Loucy (cell line): ENCODE measurements around the gene CRY2.

Source experiments
- H2AFZ ChIP-seq: fragments of 200-600 bp; sonication (generic); 2 replicates; pipeline ENCODE4 v1.6.0; 2016; ENCODE audit warnings: antibody characterized with exemption, mild to moderate bottlenecking, low read length, moderate library complexity
- H3F3A ChIP-seq: fragments of 200-600 bp; 2 replicates; pipeline ENCODE4 v1.6.0; 2016; ENCODE audit warnings: antibody characterized with exemption, low read depth, mild to moderate bottlenecking
- H3K27me3 ChIP-seq: fragments of 200-600 bp; sonication (generic); 2 replicates; pipeline ENCODE4 v1.6.1; 2014; ENCODE audit warnings: low read length, mild to moderate bottlenecking; ENCODE audit not compliant: insufficient read depth, poor library complexity, severe bottlenecking
- H3K36me3 ChIP-seq: fragments of 200-600 bp; sonication (generic); 2 replicates; pipeline ENCODE4 v1.6.1; 2016; ENCODE audit warnings: low read length; ENCODE audit not compliant: insufficient read depth
- H3K4me1 ChIP-seq: fragments of 200-600 bp; sonication (generic); 2 replicates; pipeline ENCODE4 v1.5.1; 2014; ENCODE audit warnings: low read length, mild to moderate bottlenecking; ENCODE audit not compliant: insufficient read depth, poor library complexity, severe bottlenecking
- H3K4me2 ChIP-seq: fragments of 200-600 bp; sonication (generic); 2 replicates; pipeline ENCODE4 v1.6.0; 2014; ENCODE audit warnings: antibody characterized with exemption, low read length, low read depth, mild to moderate bottlenecking; ENCODE audit not compliant: poor library complexity, severe bottlenecking
- H3K4me3 ChIP-seq: fragments of 200-600 bp; sonication (generic); 2 replicates; pipeline ENCODE4 v1.5.1; 2014; ENCODE audit warnings: low read length, mild to moderate bottlenecking, mixed read lengths; ENCODE audit not compliant: poor library complexity, severe bottlenecking
- H3K79me2 ChIP-seq: fragments of 200-600 bp; sonication (generic); 2 replicates; pipeline ENCODE4 v1.6.1; 2014; ENCODE audit warnings: low read length; ENCODE audit not compliant: insufficient read depth
- H3K9ac ChIP-seq: fragments of 200-600 bp; sonication (generic); 2 replicates; pipeline ENCODE4 v1.6.0; 2014; ENCODE audit warnings: mild to moderate bottlenecking, low read depth, low read length, moderate library complexity; ENCODE audit not compliant: poor library complexity, severe bottlenecking
- H3K9me2 ChIP-seq: fragments of 200-600 bp; sonication (generic); replicated peaks from 2 replicates; pipeline ENCODE4 v1.6.1; 2016; ENCODE audit warnings: low read depth, low read length, mixed read lengths
- H3K9me3 ChIP-seq: fragments of 200-600 bp; sonication (generic); 2 replicates; pipeline ENCODE4 v1.6.1; 2014; ENCODE audit warnings: mild to moderate bottlenecking, antibody characterized with exemption, low read length, low read depth; ENCODE audit not compliant: insufficient read depth
- H4K20me1 ChIP-seq: fragments of 200-600 bp; sonication (generic); 2 replicates; pipeline ENCODE4 v1.6.0; 2014; ENCODE audit warnings: antibody characterized with exemption, low read length, mild to moderate bottlenecking; ENCODE audit not compliant: insufficient read depth, poor library complexity, severe bottlenecking
- CTCF ChIP-seq: fragments of 200-600 bp; sonication (generic); conservative IDR thresholded peaks from 2 replicates; pipeline ENCODE4 v1.5.1; 2014; ENCODE audit warnings: mild to moderate bottlenecking, antibody characterized with exemption, low read length
- EZH2phosphoT487 ChIP-seq: fragments of 200-600 bp; IDR thresholded peaks from 2 replicates; pipeline ENCODE4 v1.6.1; 2018; ENCODE audit warnings: antibody characterized with exemption, mild to moderate bottlenecking, moderate library complexity, borderline replicate concordance

CRY2 gene

GRCh38 chr11:45918331-45918941, 71.2 kb downstream of the CRY2 start:
- no peaks in the 10 kb centered on the region for H3K27me3 ChIP-seq
- peaks cover 12% of the 10 kb centered on the region; the same call in 1 of the 2 replicates for H3K36me3 ChIP-seq
- peak overlapping the region; percentile 96 for H2AFZ ChIP-seq
- no peaks in the 10 kb centered on the region for H3K9me2 ChIP-seq
- H3K79me2 ChIP-seq = peaks cover 23% of the 10 kb centered on the region
- peaks cover 22% of the 10 kb centered on the region for H4K20me1 ChIP-seq
- peak overlapping the region; percentile 91 for H3K4me2 ChIP-seq
- peak overlapping the region; percentile 89 for H3K9ac ChIP-seq
- H3K9me3 ChIP-seq = no peaks in the 10 kb centered on the region
- peaks cover 29% of the 10 kb centered on the region for H3K4me1 ChIP-seq
- H3F3A ChIP-seq = peaks cover 3% of the 10 kb centered on the region; the same call in 1 of the 2 replicates
- H3K4me3 ChIP-seq = peak overlapping the region; percentile 94
- TF ChIP-seq CTCF (no peak), EZH2phosphoT487 (no peak)

DNA sequence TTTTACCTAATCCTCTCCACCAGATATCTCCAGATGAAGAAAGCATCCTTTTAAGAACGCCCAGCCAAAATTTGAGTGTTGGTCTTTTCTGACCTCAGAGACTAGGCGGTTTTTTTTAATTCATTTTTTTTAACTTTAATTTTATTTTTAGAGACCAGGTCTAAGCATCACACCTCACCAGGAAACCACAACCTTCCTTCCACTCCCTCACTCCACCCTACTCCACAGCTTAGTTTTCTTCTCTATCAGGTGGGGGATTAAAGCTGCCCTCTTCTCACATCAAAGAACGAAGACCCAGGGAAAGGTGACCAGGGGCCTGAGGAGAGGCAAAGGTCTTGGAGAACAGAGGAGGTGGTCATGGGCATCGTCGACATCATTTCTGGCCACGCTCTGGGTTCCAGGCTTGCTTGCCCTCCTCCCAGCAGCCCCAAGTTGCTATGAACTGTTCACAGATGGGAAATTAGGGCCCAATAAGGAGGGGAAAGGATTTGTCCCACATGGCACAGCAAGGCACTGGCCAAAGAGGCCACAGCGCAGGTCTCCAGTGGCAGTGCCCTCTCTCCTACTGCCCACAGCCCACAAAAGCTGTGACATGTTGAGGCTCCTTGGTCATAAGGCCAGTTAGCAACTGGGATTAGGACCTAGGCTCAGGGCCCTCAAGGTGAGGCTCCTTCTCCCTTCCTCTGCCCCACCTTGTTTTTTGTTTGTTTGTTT, 71.8 kb downstream of the CRY2 start:
- Histone ChIP-seq H3K9me2 (no peaks in the 10 kb centered on the region), H3K36me3 (peaks cover 5% of the 10 kb centered on the region; the same call in 1 of the 2 replicates), H3K9me3 (no peaks in the 10 kb centered on the region), H4K20me1 (peaks cover 22% of the 10 kb centered on the region), H3F3A (peaks cover 3% of the 10 kb centered on the region; the same call in 1 of the 2 replicates), H3K4me1 (peaks cover 29% of the 10 kb centered on the region), H3K27me3 (no peaks in the 10 kb centered on the region), H2AFZ (peak overlapping the region; percentile 96), H3K4me2 (peak overlapping the region; percentile 91), H3K9ac (peak overlapping the region; percentile 89), H3K4me3 (peak overlapping the region; percentile 94), H3K79me2 (peaks cover 23% of the 10 kb centered on the region)
- no peak for TF ChIP-seq EZH2phosphoT487
- no peak for TF ChIP-seq CTCF

- H3K79me2 ChIP-seq = peaks cover 23% of the 10 kb centered on the region
- no peaks in the 10 kb centered on the region for H3K9me2 ChIP-seq
- peak overlapping the region; percentile 91 for H3K4me2 ChIP-seq
- H3K4me1 ChIP-seq = peaks cover 29% of the 10 kb centered on the region
- H3K9me3 ChIP-seq = no peaks in the 10 kb centered on the region
- H3K36me3 ChIP-seq = peaks cover 1% of the 10 kb centered on the region; the same call in 1 of the 2 replicates
- no peak overlapping the region for H2AFZ ChIP-seq
- H3F3A ChIP-seq = peaks cover 3% of the 10 kb centered on the region; the same call in 1 of the 2 replicates
- no peak overlapping the region for H3K4me3 ChIP-seq
- peaks cover 22% of the 10 kb centered on the region for H4K20me1 ChIP-seq
- TF ChIP-seq CTCF (no peak), EZH2phosphoT487 (no peak)
- H3K27me3 ChIP-seq = no peaks in the 10 kb centered on the region
- peak overlapping the region; percentile 89 for H3K9ac ChIP-seq
Measured at GRCh38 chr11:45919806-45920530, 72.7 kb downstream of the CRY2 start.
